Progenitor cell of endocrine pancreas (in vitro differentiated cells): ENCODE measurements around the gene CPA4. TPM values are rescaled to one million over a fixed set of nuclear protein-coding genes. Genes with fewer than 3 reads are reported as not detected.
A peak's percentile ranks its signal among the peaks of the same experiment; 100 is the strongest.

ENCODE experiments used
- DNase-seq: peaks from one replicate; pipeline ENCODE4 v3.0.0; 2021; ENCODE audit warnings: low spot score; ENCODE audit not compliant: unreplicated experiment
- H3K27ac Mint-ChIP-seq: 2 replicates; pipeline ENCODE4 v1.8.0; 2021; ENCODE audit warnings: mild to moderate bottlenecking, moderate library complexity, mixed read lengths
- H3K27me3 Mint-ChIP-seq: 2 replicates; pipeline ENCODE4 v1.8.0; 2021; ENCODE audit warnings: mixed read lengths
- H3K36me3 Mint-ChIP-seq: 2 replicates; pipeline ENCODE4 v1.8.0; 2022; ENCODE audit warnings: mixed read lengths; ENCODE audit not compliant: insufficient read depth
- H3K4me1 Mint-ChIP-seq: 2 replicates; pipeline ENCODE4 v1.8.0; 2021; ENCODE audit warnings: low read depth, mixed read lengths
- H3K4me3 Mint-ChIP-seq: 2 replicates; pipeline ENCODE4 v1.8.0; 2021; ENCODE audit warnings: low read depth, mild to moderate bottlenecking, moderate library complexity, mixed read lengths
- H3K9me3 Mint-ChIP-seq: 2 replicates; pipeline ENCODE4 v1.8.0; 2021; ENCODE audit warnings: low read depth, mixed read lengths
- total RNA-seq: library from RNA; stranded (reverse); gene quantifications from 2 replicates; pipeline ENCODE4 v1.2.1, GENCODE V29; 2021
- TF ChIP-seq, protein P1 (sequence below): fragments of 200-600 bp; sonication (generic); IDR thresholded peaks from one replicate; pipeline ENCODE4 v1.5.0; 2021; ENCODE audit warnings: antibody characterized with exemption, mild to moderate bottlenecking; ENCODE audit not compliant: unreplicated experiment

Gene CPA4
- total RNA-seq, 1 donor from 2014 or later = 5.1 TPM

DNA sequence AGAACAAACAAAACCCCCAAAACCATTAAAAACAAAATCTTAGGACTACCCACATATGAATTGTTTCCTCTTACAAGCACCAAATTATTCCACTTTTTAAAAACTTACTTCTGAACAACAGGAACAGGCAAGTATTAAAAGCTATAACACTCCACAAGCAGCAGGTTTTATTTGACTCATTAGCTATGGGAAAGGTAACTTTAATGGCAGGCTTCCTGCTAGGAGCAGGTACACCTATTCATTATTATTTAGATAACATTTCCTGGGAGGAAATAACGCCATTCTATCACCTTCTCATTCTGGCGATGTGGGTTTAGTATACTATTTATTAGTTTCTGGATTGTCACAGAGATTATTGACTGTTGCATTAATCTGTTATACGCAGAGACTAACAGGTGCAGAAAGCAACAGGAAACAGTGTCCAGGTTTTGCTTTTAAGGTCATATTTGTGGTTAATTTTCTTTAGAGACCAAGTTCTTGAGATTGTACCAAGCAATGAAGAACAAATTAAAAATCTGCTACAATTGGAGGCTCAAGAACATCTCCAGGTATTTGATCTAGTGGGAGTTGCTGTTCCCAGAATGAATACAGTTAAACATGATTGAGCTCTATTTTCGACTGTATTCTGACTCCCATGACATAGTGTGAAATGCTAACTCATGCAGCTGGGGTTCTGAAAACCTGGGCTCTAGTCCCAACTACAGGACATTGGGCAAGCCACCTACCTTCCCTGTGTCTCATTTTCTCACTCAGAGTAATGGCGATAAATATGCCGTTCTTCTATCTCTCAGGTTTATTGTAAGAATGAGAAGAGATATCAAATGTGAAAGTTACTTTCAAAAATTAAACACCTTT, 24.3 kb upstream of the CPA4 start:
- Mint-ChIP-seq H3K27ac (peak overlapping the region; percentile 21), H3K36me3 (peaks cover 2% of the 10 kb centered on the region), H3K4me3 (peak overlapping the region; percentile 66), H3K4me1 (peaks cover 66% of the 10 kb centered on the region), H3K9me3 (no peaks in the 10 kb centered on the region), H3K27me3 (no peaks in the 10 kb centered on the region)
- DNase-seq = no peak
- TF ChIP-seq, protein P1, sequence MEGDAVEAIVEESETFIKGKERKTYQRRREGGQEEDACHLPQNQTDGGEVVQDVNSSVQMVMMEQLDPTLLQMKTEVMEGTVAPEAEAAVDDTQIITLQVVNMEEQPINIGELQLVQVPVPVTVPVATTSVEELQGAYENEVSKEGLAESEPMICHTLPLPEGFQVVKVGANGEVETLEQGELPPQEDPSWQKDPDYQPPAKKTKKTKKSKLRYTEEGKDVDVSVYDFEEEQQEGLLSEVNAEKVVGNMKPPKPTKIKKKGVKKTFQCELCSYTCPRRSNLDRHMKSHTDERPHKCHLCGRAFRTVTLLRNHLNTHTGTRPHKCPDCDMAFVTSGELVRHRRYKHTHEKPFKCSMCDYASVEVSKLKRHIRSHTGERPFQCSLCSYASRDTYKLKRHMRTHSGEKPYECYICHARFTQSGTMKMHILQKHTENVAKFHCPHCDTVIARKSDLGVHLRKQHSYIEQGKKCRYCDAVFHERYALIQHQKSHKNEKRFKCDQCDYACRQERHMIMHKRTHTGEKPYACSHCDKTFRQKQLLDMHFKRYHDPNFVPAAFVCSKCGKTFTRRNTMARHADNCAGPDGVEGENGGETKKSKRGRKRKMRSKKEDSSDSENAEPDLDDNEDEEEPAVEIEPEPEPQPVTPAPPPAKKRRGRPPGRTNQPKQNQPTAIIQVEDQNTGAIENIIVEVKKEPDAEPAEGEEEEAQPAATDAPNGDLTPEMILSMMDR = no peak

DNA sequence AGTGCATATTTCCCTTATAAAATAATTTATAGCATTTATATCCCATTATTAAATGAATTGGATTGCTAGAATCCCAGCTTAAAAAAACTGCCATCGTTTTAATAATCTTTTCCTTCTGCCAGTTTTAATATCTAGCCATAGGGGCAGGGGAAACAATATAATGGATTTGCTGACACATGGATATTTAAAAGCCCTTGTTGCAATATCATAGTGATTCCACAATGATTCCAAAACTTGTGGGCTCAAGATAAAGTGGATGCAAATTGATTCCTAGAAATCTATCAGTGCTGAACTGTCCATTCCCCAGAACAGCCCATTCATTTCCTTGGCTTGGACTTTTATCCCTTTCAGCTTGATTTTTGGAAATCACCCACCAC, 23.7 kb upstream of the CPA4 start:
- H3K4me1 Mint-ChIP-seq = peaks cover 67% of the 10 kb centered on the region
- H3K27ac Mint-ChIP-seq = no peak overlapping the region
- no peak overlapping the region for H3K4me3 Mint-ChIP-seq
- TF ChIP-seq, protein P1 = no peak
- no peaks in the 10 kb centered on the region for H3K9me3 Mint-ChIP-seq
- no peaks in the 10 kb centered on the region for H3K27me3 Mint-ChIP-seq
- H3K36me3 Mint-ChIP-seq = peaks cover 2% of the 10 kb centered on the region
- DNase-seq = no peak

DNA sequence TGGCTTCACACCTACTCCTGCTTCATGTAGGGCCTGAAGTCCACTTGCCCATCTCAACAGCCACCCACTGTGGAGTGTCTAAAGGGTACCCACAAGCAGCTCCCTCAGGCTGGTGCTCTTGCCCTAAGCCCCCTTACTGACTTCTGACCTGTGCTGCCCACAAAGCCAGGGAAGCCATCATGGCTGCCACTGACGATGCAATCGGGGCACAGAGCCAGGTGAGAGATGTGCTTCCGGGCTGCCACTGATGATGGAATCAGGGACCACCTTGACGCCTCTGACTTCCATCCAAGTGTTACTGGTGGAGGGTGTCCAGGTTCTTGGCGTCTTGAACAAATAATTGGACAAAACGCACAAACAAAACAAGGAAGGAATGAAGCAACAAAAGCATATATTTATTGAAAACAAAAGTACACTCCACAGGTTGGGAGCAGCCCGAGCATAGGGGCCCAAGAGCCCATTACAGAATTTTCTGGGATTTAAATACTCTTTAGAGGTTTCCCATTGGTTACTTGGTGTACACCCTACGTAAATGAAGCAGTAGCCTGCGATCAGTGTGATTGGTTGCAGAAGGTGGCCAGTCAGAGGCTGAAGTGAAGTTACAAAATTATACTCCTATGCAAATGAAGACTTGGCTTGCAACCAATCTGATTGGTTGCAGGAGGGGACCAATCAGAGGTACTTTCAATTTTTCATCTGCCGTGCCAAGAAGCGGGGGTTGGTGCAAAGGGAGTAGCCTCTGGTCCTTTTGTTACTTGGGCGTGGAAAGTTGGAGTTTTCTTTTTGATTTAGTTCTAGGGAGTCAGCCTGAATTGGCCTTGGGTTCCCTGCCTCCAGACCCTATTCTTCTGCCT, 21.8 kb upstream of the CPA4 start:
- H3K4me1 Mint-ChIP-seq = peaks cover 58% of the 10 kb centered on the region
- H3K9me3 Mint-ChIP-seq = no peaks in the 10 kb centered on the region
- H3K4me3 Mint-ChIP-seq = no peak overlapping the region
- peak overlapping the region; percentile 81 for H3K27ac Mint-ChIP-seq
- DNase-seq = no peak
- TF ChIP-seq, protein P1 = no peak
- peaks cover 3% of the 10 kb centered on the region for H3K36me3 Mint-ChIP-seq
- no peaks in the 10 kb centered on the region for H3K27me3 Mint-ChIP-seq

DNA sequence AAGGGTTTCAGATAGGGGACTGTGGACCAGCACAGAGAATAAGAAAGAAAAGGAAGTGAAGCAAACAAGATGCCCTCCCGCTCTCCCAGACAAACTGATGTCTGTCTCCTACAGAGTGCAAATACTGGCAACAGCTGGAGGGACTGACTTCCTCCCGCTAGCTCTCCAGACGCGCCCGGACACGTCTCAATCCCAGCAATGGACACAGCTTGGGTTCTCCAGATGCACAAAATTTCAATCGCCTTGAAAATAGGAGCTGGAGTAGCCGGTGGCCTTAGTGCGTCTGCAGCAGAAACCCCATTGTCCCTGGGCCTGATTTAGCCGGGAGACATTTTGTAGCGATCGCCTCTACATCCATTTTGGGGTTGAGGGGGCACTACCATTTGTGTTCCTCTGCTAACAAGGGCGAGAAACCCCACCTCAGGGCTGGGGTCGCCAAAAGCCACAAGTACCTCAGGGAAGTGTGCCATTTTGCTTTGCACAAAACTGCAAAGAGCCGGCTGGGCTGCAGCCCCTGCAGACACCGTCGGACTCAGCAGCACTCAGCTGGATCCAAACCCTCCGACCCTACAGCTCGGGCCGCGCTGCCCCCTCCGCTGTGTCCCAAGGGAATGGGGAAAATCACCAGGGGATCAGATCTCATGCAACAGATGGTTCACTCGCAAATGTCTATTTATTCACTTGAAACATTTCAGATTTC, 20.4 kb upstream of the CPA4 start:
- peaks cover 5% of the 10 kb centered on the region for H3K36me3 Mint-ChIP-seq
- H3K4me3 Mint-ChIP-seq = peak overlapping the region; percentile 45
- no peak for DNase-seq
- TF ChIP-seq, protein P1 = no peak
- H3K27me3 Mint-ChIP-seq = no peaks in the 10 kb centered on the region
- H3K27ac Mint-ChIP-seq = peak overlapping the region; percentile 96
- H3K4me1 Mint-ChIP-seq = peaks cover 48% of the 10 kb centered on the region
- H3K9me3 Mint-ChIP-seq = no peaks in the 10 kb centered on the region
